DMS53 treated with DMSO at 0.1 percent for 48 hours (cell line): ENCODE data around the gene CREB3L4.

Experiments used
- DNase-seq: peaks from one replicate; lab custom pipeline; 2025; ENCODE audit not compliant: unreplicated experiment; lab: John Stamatoyannopoulos, UW

Gene CREB3L4, protein sequence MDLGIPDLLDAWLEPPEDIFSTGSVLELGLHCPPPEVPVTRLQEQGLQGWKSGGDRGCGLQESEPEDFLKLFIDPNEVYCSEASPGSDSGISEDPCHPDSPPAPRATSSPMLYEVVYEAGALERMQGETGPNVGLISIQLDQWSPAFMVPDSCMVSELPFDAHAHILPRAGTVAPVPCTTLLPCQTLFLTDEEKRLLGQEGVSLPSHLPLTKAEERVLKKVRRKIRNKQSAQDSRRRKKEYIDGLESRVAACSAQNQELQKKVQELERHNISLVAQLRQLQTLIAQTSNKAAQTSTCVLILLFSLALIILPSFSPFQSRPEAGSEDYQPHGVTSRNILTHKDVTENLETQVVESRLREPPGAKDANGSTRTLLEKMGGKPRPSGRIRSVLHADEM

DNA sequence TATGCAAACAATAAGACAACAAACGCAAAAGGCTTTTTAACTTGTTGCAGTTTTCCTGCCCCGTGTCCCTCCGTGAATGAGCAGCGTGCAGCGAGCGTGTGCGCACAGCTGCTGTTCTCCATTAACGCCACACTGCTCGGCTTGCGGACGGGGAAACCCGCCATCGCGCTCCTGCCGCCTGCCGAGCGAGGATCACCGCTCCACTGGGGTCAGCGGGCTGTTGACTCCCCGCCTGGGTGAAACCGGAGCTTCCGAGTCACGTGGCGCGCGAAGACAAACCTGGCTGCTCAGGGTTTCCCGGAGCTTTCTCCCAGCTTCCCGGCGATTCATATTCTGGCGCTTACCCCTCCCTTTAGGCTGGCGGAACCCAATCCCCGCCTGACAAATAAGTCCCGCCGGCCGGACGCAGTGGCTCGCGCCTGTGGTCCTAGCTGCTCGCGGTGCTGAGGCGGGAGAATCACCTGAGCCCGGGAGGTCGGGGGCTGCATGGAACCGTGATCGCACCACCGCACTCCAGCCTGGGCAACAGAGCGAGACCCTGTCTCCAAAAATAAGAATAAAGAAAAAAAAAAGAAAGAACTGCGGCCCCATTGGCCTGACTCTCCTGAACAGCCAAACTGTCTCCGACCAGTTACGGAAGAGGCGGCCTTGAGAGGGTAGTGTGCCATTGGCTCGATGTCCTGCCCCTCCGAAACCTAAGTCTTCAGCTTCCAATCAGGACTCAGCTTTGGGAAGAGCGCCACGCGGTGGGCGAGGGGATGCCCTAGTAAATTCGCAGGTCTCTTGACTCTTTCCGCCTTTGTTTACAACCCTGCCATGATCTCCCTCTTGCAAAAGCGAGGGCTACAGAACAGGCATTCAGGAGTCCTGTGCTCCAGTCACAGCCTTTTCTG, at the start of gene CREB3L4:
Gene CREB3L4, plus strand, starts transcription at position 796 of the 893 bp plus-strand sequence. CDS start 624 bp downstream, outside the sequence.
- peak; percentile 96 for DNase-seq

DNA sequence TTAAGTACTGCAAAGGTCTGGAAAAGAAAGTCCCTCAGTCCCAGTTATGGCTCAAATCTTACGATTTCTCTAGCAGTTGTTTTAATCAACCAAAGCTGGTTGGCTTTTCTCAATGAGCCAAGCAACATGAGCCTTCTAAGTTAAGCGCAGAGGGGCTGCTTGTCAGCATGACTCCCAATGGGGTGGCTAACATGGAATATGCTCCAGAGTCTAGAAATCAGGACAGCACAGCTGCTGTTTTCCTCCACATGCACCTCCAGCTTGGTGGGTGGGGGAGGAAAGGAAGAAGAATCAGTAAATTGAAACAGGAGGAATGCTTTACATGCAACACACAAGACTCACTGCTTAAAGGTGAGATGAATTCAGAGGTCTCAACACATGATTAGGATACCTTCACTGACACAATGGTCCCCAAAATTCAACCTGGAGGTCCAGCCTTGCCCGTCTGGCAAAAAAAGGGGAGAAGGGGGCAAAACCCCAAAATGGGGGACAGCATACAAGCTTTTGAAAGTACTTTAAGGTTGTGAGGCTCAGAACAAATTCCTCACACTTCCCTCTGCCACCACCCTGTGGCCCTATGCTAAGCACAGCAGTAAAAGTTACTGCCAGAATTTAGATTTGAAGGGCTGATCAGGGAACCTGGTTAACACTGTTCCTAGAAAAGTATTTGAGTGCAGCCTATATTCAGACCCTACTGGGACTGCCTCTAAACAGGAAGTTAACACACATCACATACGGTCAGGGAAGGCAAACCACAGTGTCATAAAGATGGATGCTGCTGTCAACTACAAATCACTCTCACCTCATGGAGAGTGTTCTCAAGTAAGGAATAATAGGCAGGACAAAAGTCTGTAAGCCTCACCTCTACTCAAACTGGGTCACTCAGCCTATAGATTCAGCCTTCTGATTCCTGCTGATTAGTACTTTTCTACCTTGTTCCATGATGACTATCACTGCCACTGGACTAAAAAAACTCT, 47.5 kb upstream of the CREB3L4 start:
- no peak for DNase-seq

DNA sequence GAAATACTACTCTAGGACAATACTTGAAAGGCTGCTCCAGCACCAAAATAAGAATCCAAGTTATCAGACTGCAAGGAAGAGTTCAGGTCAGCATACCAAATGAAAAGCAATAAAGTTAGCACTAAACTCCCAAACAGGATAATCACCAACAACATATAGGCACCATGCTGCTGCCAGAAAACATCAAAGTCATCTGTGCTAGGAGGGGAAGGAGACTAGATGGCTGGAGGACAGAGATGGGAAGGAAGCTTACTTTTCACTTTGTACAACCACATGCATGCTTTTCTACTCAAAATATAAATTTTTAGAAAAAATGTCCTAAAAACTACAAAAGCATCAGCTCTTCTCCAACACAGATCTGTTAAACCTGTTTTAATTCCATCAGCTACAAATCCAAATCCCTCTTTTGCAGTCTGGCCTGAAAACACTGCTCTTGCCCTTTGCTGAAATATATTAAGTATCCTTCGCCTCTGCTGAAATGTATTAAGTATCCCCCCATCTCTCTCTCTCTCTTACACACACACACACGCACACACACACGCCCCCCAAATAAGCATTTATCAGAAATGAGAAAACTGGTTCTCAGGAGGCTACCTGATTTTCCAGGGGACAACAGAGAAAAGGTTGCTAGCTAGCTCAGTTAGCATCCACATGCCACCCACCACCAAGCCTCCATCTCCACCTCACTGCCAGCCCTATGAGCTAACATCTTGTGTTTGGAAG, 46.5 kb upstream of the CREB3L4 start:
- no peak for DNase-seq

DNA sequence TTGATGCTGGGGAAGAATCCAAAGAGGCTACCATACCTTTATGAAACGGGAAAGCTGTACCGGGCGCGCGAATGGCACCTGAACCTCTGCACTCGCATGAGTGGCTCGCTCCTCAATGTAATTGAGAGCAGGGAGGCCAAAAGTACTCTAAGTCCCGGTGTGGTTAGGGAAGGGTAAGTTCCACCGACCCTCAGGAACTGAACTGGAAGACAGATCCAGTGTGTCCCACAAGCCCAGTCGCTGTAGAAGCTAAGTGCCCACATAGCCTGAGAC, 46.0 kb upstream of the CREB3L4 start:
- no peak for DNase-seq

DNA sequence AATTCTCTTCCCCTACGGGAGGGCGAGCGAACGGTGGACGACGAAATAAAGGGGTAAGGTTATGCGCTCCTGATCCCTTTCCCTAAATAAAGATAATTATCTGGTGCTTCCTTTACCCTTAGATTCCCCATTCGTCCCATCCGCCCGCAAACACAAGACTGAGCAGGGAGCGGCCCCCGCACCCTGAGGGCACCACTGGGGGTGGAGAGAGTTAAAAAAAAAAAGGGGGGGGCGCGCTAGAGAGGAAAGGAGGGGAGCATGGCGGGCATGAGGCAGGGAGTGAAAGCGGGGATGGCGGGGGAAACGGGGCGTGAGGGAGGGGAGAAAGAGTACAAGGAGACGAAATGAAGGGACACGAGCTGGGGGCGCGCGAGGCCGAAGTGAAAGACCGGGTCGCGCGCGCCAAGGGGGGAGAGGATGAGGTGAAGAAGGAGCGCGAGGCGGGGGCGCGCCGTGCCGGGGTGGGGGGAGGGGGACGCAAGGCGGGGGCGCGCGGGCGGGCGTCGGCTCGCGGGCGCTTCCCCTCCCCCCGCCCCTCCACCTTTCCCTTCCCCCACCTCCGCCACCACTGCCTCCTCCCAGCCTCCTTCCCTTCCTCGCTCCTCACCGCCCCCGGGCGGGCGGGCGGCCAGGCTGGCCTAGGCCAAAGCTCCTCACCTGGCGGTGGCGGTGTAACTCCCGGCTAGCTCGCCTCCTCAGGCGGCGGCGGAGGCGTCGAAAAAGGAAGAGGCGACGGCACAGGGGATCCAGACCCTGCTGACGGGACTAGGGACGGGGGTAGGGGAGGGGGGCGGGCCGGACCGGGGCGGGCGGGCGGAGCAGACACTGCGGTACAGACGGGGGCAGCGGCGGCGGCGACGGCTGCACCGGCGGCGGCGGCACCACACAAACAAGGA, 45.4 kb upstream of the CREB3L4 start:
- peak; percentile 54 for DNase-seq

DNA sequence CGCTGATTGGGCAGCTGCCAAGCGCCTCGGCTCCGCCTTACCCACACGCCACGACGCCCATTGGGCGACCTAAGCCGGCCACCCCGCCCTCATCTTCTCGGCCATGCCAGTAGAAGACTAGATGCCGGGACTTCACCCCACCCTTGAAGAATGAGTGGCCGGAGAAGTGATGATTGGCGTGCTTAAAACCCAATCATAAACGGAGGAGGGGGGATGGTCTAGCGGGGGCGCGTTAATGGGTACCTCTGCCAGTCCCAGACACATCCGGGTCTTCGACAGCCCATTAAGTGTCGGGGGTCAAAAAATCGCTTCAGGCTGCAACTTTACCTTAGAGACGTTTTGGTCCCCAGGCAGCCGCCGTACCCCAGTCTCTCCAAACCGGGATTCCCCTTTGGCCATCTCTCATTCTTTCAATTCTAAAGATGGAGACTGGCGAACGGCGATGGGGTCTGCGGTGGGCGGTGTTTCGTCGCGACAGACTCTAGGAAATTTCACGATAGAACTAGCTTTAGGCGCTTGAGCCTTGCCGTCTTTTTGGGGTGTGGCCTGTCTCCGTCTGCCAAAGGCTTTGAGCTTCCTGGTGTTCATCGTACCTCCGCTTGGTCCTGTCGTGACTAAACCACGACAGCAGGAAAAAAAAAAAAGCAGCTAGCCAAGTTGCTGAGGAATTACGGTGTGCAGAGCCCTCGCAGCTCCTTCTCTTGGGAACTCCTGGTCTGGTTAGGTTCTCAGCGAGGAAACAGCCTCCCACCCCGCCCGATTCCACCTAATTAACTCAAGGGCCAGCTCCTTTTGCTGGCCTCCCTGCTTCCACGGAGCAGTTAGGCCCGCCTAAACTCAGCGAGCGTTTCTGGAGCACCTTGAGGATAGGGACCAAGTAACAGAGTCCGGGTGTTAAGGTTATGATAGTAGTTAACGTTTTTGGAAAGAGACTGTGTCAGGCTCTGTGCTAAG, 44.5 kb upstream of the CREB3L4 start, which contains the start of gene GATAD2B:
Gene GATAD2B, minus strand, starts transcription at position 1 of the 954 bp plus-strand sequence. CDS start 94,625 bp downstream, outside the sequence.
- peak; percentile 99 for DNase-seq

DNA sequence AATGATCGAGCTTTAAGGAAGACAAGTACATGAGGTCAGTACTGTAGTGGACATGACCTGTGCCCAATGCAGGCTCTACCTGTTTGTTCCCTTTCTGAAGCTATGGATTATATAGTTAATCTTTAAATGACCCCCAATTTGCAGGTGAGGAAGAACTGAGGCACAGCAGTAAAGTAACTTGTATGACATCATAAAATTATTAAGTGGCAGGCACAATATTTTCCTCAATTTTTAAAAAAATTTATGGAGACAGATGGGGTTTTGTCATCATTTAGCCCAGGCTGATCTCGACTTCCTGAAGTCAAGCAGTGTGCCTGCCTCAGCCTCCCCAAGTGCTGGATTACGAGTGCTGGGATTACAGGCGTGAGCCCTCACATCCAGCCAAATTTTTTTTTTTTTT, 41.3 kb upstream of the CREB3L4 start:
- DNase-seq: no peak

DNA sequence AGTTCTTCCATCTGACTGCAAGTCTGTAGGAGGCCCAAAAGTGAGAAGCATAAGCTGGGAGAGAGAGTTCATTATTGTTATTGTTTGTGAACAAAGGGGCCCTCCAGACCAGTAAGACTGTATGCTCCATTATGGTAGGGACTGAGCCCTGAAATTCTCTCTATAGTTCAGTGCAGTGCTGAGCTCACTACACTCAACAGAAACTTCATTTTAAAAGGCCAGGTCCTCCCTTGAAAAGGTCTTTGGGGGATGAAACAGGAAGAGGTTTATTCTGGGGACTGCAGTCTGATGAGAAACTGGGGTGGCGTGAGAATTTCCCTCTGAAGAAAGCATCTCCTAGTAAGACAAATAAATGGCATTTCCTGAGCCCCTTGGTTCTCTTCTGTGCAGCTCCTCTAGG, 39.5 kb upstream of the CREB3L4 start:
- no peak for DNase-seq

DNA sequence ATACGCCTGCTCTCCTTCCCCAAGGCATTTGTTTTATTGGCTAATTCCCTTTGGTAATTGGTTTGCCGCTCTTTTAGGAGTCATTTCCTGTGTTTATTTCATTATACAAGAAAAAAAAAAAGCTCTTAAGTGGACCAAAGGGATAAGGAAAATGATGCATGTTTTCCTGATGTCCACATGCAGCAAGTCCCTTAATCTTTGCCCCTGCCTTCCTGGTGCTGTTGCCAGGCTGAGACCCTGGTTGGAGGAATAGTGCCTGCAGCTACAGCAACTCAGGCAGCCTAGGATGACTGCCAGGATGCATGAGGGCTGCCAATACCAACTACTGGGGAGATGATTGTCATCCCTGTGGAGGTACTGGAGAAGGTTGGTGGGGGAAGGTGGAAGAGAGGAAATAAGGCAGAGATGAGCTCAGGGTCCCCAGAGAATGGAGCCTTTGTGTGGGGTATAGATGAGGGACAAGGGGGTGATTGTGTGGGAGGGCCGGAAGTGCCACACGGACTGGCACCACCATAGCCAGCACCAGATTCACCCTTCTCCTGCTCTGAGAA, 38.8 kb upstream of the CREB3L4 start:
- no peak for DNase-seq

DNA sequence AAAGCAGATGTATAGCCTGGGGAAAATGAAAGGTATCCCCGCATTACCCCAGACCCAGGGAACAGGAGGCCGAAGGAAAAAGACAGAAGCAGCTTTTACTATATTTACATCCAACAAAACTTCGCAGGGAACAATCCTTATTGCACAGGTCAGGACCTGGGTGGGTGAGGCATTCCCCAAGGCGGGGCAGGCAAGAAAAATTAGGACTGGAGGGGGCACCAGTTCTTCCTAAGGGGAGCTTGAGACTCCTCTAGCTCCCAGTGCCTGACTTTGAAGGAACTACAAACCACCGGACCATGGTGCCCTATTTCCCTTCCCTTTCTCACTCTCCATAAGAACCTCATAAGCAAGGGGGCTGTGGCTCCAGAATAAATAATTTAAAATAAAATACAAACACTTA, 38.3 kb upstream of the CREB3L4 start:
- no peak for DNase-seq

DNA sequence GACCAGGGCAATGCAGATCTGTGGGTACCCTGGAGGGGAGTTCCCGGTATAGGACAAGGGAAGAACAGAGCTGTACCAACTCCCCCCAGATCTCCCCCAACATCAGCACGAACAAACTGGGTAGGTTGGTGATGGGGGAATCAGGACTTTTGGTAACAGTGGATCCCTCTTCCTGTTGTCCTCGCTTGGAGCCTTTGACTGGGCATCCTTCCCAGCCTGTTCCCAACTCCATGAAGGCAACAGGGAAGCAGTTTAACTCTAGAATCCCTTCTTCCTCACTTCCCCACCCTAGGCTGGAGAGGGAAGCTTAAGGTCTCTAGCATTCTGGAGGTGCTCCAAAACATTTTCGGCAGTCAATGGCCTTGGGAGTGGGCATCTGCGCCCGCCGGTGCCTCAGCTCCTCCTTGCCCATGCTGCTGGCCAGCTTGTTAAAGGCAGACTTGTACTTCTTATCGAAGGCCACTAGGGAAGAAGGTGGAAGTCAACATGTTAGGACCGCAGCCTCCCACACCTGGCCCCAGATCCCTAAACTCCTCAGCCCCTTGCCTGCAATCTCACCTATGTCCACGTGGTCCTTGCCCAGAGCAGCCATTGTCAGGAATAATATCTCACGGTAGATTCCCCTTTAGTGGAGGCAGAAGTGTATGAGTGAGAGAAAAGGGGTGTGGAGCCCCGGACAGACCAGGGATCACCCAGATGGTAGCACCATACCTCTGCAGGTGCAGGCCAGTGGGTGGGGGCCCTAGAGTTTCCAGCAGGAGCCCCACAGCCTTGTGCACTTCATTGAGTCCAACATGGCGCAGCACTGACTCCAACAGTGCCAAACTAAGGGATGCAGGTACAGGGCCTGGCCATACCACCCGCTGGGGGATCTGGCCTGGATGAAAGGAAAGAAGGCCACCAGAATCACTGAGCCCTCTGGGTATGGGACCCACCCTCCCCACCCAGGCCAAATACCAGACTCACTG, 37.4 kb upstream of the CREB3L4 start:
- DNase-seq: no peak

DNA sequence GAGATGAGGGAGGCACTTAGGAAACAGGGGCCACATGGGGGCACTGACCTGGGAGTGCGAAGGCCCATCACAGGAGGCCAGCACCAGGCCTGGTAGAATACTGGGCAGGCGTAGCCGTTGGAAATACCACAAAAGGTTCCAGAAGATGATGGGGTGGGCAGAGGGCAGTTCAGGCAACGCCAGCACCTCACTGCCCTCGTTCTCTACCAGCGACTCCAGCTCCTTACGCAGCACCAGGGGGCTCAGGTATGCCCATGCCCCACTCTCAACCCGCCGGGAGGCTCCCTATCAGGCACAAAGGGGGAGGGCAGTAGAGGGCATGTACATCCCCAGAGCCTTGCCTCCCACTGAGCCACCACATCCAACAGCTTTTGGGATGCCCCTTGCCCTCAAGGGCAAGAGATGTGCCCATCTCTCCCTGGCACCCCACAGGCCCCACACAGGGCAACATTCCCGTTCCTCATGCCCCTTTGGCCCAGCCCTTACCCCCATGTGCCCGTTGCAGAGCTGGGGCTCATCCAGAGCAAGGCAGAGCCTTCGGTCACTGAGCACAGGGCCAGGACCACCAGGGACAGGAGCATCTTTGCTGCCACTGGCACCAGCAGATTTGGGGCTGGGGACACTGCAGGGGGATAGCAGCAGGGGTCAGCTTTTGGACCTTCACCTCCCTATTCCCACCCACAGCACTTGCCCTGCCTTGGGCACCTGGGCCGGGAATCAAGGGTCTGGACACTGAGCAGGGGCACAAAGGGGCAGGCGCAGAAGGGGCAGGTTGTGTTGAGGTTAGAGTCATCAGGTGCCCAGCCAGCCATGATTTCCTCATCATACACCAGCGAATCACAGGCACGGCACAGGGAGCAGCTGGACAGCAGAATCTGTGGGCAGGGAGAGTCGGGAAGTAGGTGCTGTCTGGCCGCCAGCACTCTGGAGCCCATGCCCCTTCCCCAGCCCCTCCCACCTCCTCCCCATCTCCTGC, 35.3 kb upstream of the CREB3L4 start:
- DNase-seq: no peak

DNA sequence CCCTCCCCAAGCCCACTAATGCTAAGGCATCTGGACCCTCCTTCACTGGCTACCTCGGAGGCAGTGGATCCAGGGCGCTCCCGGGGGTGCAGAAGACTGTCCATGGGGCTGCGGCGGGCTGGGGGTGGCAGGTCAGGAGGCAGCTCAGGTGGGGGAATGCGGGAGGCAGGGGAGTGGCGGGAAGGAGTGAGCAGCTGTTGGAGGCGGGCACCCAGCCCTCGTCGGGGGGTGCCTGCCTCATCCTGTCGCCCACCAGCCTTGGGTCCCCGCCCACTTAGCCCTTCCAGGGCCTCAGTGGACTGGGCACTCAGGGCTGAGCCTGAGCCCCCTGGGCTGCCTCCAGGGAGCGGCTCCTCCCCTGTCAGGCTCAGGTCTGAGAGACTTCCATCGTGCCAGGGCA, 34.3 kb upstream of the CREB3L4 start:
- DNase-seq: no peak

DNA sequence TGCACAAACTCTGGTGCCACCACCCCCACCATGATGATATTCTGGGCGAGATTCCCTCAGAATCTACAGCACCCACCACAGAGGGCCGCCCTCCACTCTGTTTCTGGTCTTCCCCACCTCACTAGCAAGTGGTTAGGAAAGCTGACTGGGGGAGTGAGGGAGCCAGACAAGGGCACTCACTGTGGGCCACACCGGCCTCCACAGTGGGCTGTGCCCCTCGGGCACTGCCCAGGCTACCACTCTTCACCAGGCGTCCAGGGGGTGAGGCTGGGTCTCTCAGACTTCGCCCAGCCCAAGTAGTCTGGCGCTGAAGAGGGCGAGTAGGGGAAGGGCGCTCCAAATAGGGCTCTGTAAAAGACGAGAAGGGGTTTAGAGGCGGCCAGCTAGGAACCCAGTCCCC, 33.7 kb upstream of the CREB3L4 start:
- DNase-seq: no peak

DNA sequence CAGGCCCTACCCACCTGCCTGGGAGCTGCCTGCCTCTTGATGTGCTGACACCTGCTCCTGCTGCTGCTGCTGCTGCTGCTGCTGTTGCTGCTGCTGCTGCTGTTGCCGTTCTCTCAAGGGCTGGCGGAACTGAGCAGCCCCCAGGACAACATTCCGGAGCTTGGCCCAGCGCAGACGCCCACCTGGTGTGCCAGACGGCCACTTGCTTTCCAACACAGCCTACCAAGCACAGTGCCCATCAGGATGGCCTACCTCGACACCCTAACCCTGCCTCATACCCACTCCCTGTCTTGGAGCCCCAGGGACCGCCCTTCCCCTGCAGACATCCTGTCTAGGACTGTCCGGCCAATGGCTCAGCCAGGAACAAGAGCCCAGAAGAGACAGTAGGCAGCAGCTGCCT, 33.0 kb upstream of the CREB3L4 start:
- DNase-seq: no peak
